Measurements from ENCODE around the gene RECQL5. TPM values are rescaled to one million over a fixed set of nuclear protein-coding genes. Genes with fewer than 3 reads are reported as not detected.
A peak's percentile ranks its signal among the peaks of the same experiment; 100 is the strongest.

Gene RECQL5
- polyA plus RNA-seq, 2 of the 4 experiments (the other 2 are of a cell fraction): 22.7 to 39.9 TPM

GRCh38 chr17:75607086-75607485, 59.9 kb downstream of the RECQL5 start (continued):
- TF ChIP-seq ATOH8 (CRISPR knock-in tag; IDR thresholded peaks at IDR 0.05; ENCODE audit: low read depth) (no peak), MAX (IDR thresholded peaks at IDR 0.05) (no peak), NFE2L2 (conservative IDR thresholded peaks at IDR 0.05; ENCODE audit: low read length) (no peak)

- H3K9me3 ChIP-seq: no peaks in the 10 kb centered on the region
- 88% methylated on average over 14 of the region's 16 CpGs for WGBS (ENCODE audit: missing lambda C conversion rate)
- TF ChIP-seq ZNF302 (CRISPR knock-in tag; IDR thresholded peaks at IDR 0.05): no peak
- no peak for TF ChIP-seq FOXS1 (CRISPR knock-in tag; IDR thresholded peaks at IDR 0.05)
- no peak for TF ChIP-seq EP300 (IDR thresholded peaks at IDR 0.05)
- TF ChIP-seq FOSB (CRISPR knock-in tag; IDR thresholded peaks at IDR 0.05): no peak
- no peak for TF ChIP-seq HEYL (CRISPR knock-in tag; IDR thresholded peaks at IDR 0.05)
- no peak overlapping the region for H3K4me3 ChIP-seq
- FAIRE-seq (no peak), DNase-seq (ENCODE audit: low read depth in 1 of 2, low spot score in 1 of 2) (no peak), ATAC-seq (no peak)
- ChIA-PET CTCF (interaction anchor here (1.8 to 29.9 kb wide), 5 partner anchors 13 to 144 kb away, joined by 5 to 926 read pairs (median 45); partner anchors contain the start of gene SMIM5), POLR2A (no interaction called here)
- peaks cover 55% of the 10 kb centered on the region for H3K4me1 ChIP-seq
- H3K27ac ChIP-seq: peak overlapping the region in 1 of 2 experiments; percentile 44; a peak in 2 of 6 replicates
- H3K4me2 ChIP-seq: no peak overlapping the region
These were observed 61.2 kb downstream of the RECQL5 start for GRCh38 chr17:75605790-75606189.

GRCh38 chr17:75604034-75604695, 62.8 kb downstream of the RECQL5 start:
- ChIA-PET CTCF (interaction anchor here (1.1 to 29.9 kb wide), 5 partner anchors 12 to 146 kb away, joined by 3 to 926 read pairs (median 45); partner anchors contain the start of gene SMIM5), POLR2A (interaction anchor here (1.4 kb wide), 1 partner anchor 63 kb away, joined by 5 read pairs; the partner anchor contains the start of genes RECQL5 and SAP30BP)
- Histone ChIP-seq H3K27ac (peak overlapping the region; percentile 61 to 64), H3K4me3 (no peak overlapping the region), H3K4me2 (peak overlapping the region; percentile 55), H3K9me3 (no peaks in the 10 kb centered on the region), H3K4me1 (peaks cover 45% of the 10 kb centered on the region)
- TF ChIP-seq E2F6 (IDR thresholded peaks at IDR 0.05; ENCODE audit: borderline replicate concordance, low read depth) (no peak), HDAC2 (IDR thresholded peaks at IDR 0.05) (no peak), ESRRA (IDR thresholded peaks at IDR 0.05; ENCODE audit: borderline replicate concordance, low read length) (no peak), NFE2L2 (conservative IDR thresholded peaks at IDR 0.05; ENCODE audit: low read length) (no peak), CEBPB (IDR thresholded peaks at IDR 0.05) (no peak), TP53 (CRISPR knock-in tag; IDR thresholded peaks at IDR 0.05) (0 out of 2 replicates have a peak, but pooled peaks have one; percentile 23), ELK1 (IDR thresholded peaks at IDR 0.05; ENCODE audit: low read depth, low read length) (no peak)
- FAIRE-seq: no peak
- DNase-seq (ENCODE audit: low read depth in 1 of 2, low spot score in 1 of 2): peak in 1 of 2 experiments; percentile 55
- 73% methylated on average over 6 of the region's 12 CpGs for WGBS (ENCODE audit: missing lambda C conversion rate)
- peak; percentile 45 to 53 for ATAC-seq

GRCh38 chr17:75603123-75603522, 63.8 kb downstream of the RECQL5 start:
- Histone ChIP-seq H3K9me3 (no peaks in the 10 kb centered on the region), H3K4me1 (peaks cover 43% of the 10 kb centered on the region), H3K27ac (peak overlapping the region; percentile 61 to 64), H3K4me2 (peak overlapping the region; percentile 55; the same call in 2 of the 3 replicates), H3K4me3 (no peak overlapping the region)
- FAIRE-seq: no peak
- WGBS (ENCODE audit: missing lambda C conversion rate): 89% methylated on average over 9 of the region's 9 CpGs
- TF ChIP-seq MAX (IDR thresholded peaks at IDR 0.05): no peak
- no peak for TF ChIP-seq EHMT2 (IDR thresholded peaks at IDR 0.05; ENCODE audit: low read depth)
- TF ChIP-seq CBX8 (IDR thresholded peaks at IDR 0.05): no peak
- no peak for TF ChIP-seq TP53 (CRISPR knock-in tag; IDR thresholded peaks at IDR 0.05)
- no peak for TF ChIP-seq ZFP36 (IDR thresholded peaks at IDR 0.05; ENCODE audit: borderline replicate concordance, partially characterized antibody)
- no peak for TF ChIP-seq GATA3 (IDR thresholded peaks at IDR 0.05; ENCODE audit: borderline replicate concordance)
- no peak for TF ChIP-seq FOSB (CRISPR knock-in tag; IDR thresholded peaks at IDR 0.05)
- no peak for TF ChIP-seq NR3C1 (IDR thresholded peaks at IDR 0.05)
- no peak for TF ChIP-seq ATOH8 (CRISPR knock-in tag; IDR thresholded peaks at IDR 0.05; ENCODE audit: low read depth)
- TF ChIP-seq CHD2 (IDR thresholded peaks at IDR 0.05; ENCODE audit: low read length, partially characterized antibody): no peak
- no peak for TF ChIP-seq NPAS2 (CRISPR knock-in tag; IDR thresholded peaks at IDR 0.05; ENCODE audit: borderline replicate concordance)
- no peak for TF ChIP-seq HEYL (CRISPR knock-in tag; IDR thresholded peaks at IDR 0.05)
- TF ChIP-seq BHLHE40 (IDR thresholded peaks at IDR 0.05; ENCODE audit: low read depth, low read length): no peak
- no peak for TF ChIP-seq PHF8 (IDR thresholded peaks at IDR 0.05; ENCODE audit: borderline replicate concordance, low read depth)
- no peak for TF ChIP-seq FOSL2 (IDR thresholded peaks at IDR 0.05)
- TF ChIP-seq FOSL2 (CRISPR knock-in tag; IDR thresholded peaks at IDR 0.05): no peak
- TF ChIP-seq BCL3 (IDR thresholded peaks at IDR 0.05): no peak
- DNase-seq (ENCODE audit: low read depth in 1 of 2, low spot score in 1 of 2): no peak
- ChIA-PET POLR2A (interaction anchor here (0.6 to 1.4 kb wide), 2 partner anchors 64 to 169 kb away, joined by 3 to 5 read pairs; partner anchors contain the start of genes RECQL5 and SAP30BP), CTCF (interaction anchor here (0.6 to 29.9 kb wide), 11 partner anchors 11 to 147 kb away, joined by 3 to 926 read pairs (median 7); partner anchors contain the start of genes LLGL2 and SMIM5)
- ATAC-seq: peak in 1 of 2 experiments; percentile 15; a peak in 3 of 6 replicates

Data from A549 (cell line).